Stimulated activated CD4-positive, alpha-beta T cell treated with anti-CD3 and anti-CD28 coated beads, Interleukin-2, amount 100 ng/mL, for 24 hours (primary cell): ENCODE measurements around the gene ALDH5A1.

Source experiments
- DNase-seq, 2 donors: peaks; one replicate each; pipeline ENCODE4 v3.0.0-alpha.2; 2020

Gene ALDH5A1

GRCh38 chr6:24534329-24534728 is 39.6 kb downstream of the ALDH5A1 start:
- DNase-seq = no peak

- no peak for DNase-seq
These were observed 40.4 kb downstream of the ALDH5A1 start for GRCh38 chr6:24535210-24535609.

GRCh38 chr6:24536466-24536865 is 41.7 kb downstream of the ALDH5A1 start:
- DNase-seq = no peak

GRCh38 chr6:24537082-24537699 is 42.4 kb downstream of the ALDH5A1 start:
- DNase-seq = no peak

- no peak for DNase-seq
These were observed 43.1 kb downstream of the ALDH5A1 start for GRCh38 chr6:24537771-24538385.

GRCh38 chr6:24539416-24539815 is 44.6 kb downstream of the ALDH5A1 start:
- no peak for DNase-seq

- no peak for DNase-seq
These were observed 45.4 kb downstream of the ALDH5A1 start for GRCh38 chr6:24540197-24540596.

- DNase-seq = no peak
These were observed 48.9 kb downstream of the ALDH5A1 start for GRCh38 chr6:24543683-24544082.

GRCh38 chr6:24545183-24545582 is 50.4 kb downstream of the ALDH5A1 start:
- DNase-seq = no peak

- no peak for DNase-seq
These were observed 50.9 kb downstream of the ALDH5A1 start for GRCh38 chr6:24545691-24546090.

- DNase-seq = no peak
These were observed 51.7 kb downstream of the ALDH5A1 start for GRCh38 chr6:24546439-24546838.

GRCh38 chr6:24547243-24547642 is 52.5 kb downstream of the ALDH5A1 start:
- peak; percentile 22 to 45 for DNase-seq

GRCh38 chr6:24549158-24549557 is 54.4 kb downstream of the ALDH5A1 start:
- DNase-seq = no peak

- no peak for DNase-seq
These were observed 55.0 kb downstream of the ALDH5A1 start for GRCh38 chr6:24549674-24550353.

- DNase-seq = no peak
These were observed 56.4 kb downstream of the ALDH5A1 start for GRCh38 chr6:24551139-24551538.

GRCh38 chr6:24554474-24554873 is 59.7 kb downstream of the ALDH5A1 start:
- no peak for DNase-seq

GRCh38 chr6:24558516-24558915 is 63.7 kb downstream of the ALDH5A1 start:
- no peak for DNase-seq

- DNase-seq = no peak
These were observed 69.3 kb downstream of the ALDH5A1 start for GRCh38 chr6:24564081-24564480.

GRCh38 chr6:24565196-24565595 is 70.4 kb downstream of the ALDH5A1 start:
- no peak for DNase-seq

- no peak for DNase-seq
These were observed 71.4 kb downstream of the ALDH5A1 start for GRCh38 chr6:24566020-24566767.

- DNase-seq = no peak
These were observed 73.9 kb downstream of the ALDH5A1 start for GRCh38 chr6:24568683-24569082.

GRCh38 chr6:24569811-24570210 is 75.0 kb downstream of the ALDH5A1 start:
- DNase-seq = no peak

- DNase-seq = no peak
These were observed 76.6 kb downstream of the ALDH5A1 start for GRCh38 chr6:24571361-24571760.

- DNase-seq = no peak
These were observed 80.0 kb downstream of the ALDH5A1 start for GRCh38 chr6:24574809-24575208.
